SH-SY5Y (cell line): ENCODE measurements around the gene AANAT.

Source experiments
- GATA2 ChIP-seq: IDR thresholded peaks from 2 replicates; pipeline ENCODE4 v1.6.1; 2011; ENCODE audit warnings: mild to moderate bottlenecking, low read depth, low read length
- GATA3 ChIP-seq: IDR thresholded peaks from 2 replicates; pipeline ENCODE4 v1.6.1; 2011; ENCODE audit warnings: low read depth, mild to moderate bottlenecking, low read length, moderate library complexity

GRCh38 chr17:76490112-76490710 is 22.8 kb downstream of the AANAT start:
- TF ChIP-seq GATA2 (no peak), GATA3 (no peak)
